Colonic mucosa (tissue), 4 donors: Measurements from ENCODE around the gene SNX13. TPM values are rescaled to one million over a fixed set of nuclear protein-coding genes. Genes with fewer than 3 reads are reported as not detected.

Experiments
- DNase-seq: peaks from one replicate; pipeline ENCODE4 v3.0.0-alpha.2; 2020
- H3K27ac ChIP-seq: fragments of 200-600 bp; one replicate; pipeline ENCODE4 v1.8.0; 2021
- H3K27me3 ChIP-seq: fragments of 200-600 bp; one replicate; pipeline ENCODE4 v1.8.0; 2021
- H3K36me3 ChIP-seq: fragments of 200-600 bp; one replicate; pipeline ENCODE4 v1.8.0; 2021
- H3K4me1 ChIP-seq: fragments of 200-600 bp; one replicate; pipeline ENCODE4 v1.8.0; 2021; ENCODE audit warnings: mild to moderate bottlenecking
- H3K4me3 ChIP-seq: fragments of 200-600 bp; one replicate; pipeline ENCODE4 v1.8.0; 2021
- H3K9ac ChIP-seq, 2 donors: one replicate each; pipeline ENCODE4 v1.7.0; 2013; ENCODE audit warnings: control low read depth in 2 of 2, low read depth in 2 of 2, low read length in 2 of 2
- H3K9me3 ChIP-seq: fragments of 200-600 bp; one replicate; pipeline ENCODE4 v1.8.0; 2021
- intact Hi-C: fragments of 100-400 bp; cut with DNase I; formaldehyde crosslinking; loops from one replicate; pipeline ENCODE4 v1.14.1; 2022
- total RNA-seq, 2 donors: library from RNA; stranded (reverse); fragmentation: NEBNext Ultra II Directional in 1 of 2; extraction: Animal tissue kit (Norgen Biotek cat#: 25700) in 1 of 2; gene quantifications; one replicate each; pipeline ENCODE4 v1.2.1, GENCODE V29; 2021
- TF ChIP-seq, protein P1 (sequence below): fragments of 200-600 bp; IDR thresholded peaks from one replicate; pipeline ENCODE4 v1.8.0; 2022; ENCODE audit warnings: antibody characterized with exemption, mild to moderate bottlenecking
- donor health status: healthy.
- donor health status: DM: no; HTN: no; CAD: no.
- donor health status: DM: no; HTN: no; CAD: no.

Gene SNX13
- total RNA-seq, 2 donors from 2014 or later, result 52.5 to 71.4 TPM

- Histone ChIP-seq H3K27ac (no peak overlapping the region), H3K9me3 (no peaks in the 10 kb centered on the region), H3K9ac (no peak overlapping the region), H3K4me3 (no peak overlapping the region), H3K4me1 (no peaks in the 10 kb centered on the region), H3K36me3 (no peaks in the 10 kb centered on the region), H3K27me3 (no peaks in the 10 kb centered on the region)
- DNase-seq, result no peak
- TF ChIP-seq, protein P1, sequence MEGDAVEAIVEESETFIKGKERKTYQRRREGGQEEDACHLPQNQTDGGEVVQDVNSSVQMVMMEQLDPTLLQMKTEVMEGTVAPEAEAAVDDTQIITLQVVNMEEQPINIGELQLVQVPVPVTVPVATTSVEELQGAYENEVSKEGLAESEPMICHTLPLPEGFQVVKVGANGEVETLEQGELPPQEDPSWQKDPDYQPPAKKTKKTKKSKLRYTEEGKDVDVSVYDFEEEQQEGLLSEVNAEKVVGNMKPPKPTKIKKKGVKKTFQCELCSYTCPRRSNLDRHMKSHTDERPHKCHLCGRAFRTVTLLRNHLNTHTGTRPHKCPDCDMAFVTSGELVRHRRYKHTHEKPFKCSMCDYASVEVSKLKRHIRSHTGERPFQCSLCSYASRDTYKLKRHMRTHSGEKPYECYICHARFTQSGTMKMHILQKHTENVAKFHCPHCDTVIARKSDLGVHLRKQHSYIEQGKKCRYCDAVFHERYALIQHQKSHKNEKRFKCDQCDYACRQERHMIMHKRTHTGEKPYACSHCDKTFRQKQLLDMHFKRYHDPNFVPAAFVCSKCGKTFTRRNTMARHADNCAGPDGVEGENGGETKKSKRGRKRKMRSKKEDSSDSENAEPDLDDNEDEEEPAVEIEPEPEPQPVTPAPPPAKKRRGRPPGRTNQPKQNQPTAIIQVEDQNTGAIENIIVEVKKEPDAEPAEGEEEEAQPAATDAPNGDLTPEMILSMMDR, result no peak
- intact Hi-C loops, result no loop called here
Measured at GRCh38 chr7:17957871-17958270, 17.6 kb upstream of the SNX13 start.

DNA sequence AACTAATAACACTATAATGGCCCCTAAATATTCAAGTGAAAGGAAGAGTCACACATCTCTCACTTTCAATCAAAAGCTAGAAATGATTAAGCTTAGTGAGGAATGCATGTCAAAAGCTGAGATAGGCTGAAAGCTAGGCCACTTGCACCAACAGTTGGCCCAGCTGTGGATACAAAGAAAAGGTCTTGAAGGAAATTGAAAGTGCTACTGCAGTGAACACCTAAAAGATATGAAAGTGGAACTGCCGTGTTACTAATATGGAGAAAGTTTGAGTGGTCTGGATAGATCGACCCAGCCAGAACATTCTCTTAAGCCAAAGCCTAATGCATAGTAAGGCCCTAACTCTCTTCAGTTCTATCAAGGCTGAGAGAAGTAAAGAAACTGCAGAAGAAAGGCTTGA lies 12.1 kb upstream of the SNX13 start:
- no peaks in the 10 kb centered on the region for H3K4me1 ChIP-seq
- intact Hi-C loops, result no loop called here
- H3K36me3 ChIP-seq, result no peaks in the 10 kb centered on the region
- DNase-seq, result no peak
- no peak overlapping the region for H3K9ac ChIP-seq
- no peak overlapping the region for H3K27ac ChIP-seq
- no peaks in the 10 kb centered on the region for H3K9me3 ChIP-seq
- H3K4me3 ChIP-seq, result no peak overlapping the region
- TF ChIP-seq, protein P1, result no peak
- H3K27me3 ChIP-seq, result no peaks in the 10 kb centered on the region

- Histone ChIP-seq H3K4me3 (no peak overlapping the region), H3K9ac (no peak overlapping the region), H3K36me3 (no peaks in the 10 kb centered on the region), H3K9me3 (no peaks in the 10 kb centered on the region), H3K27ac (no peak overlapping the region), H3K4me1 (no peaks in the 10 kb centered on the region), H3K27me3 (no peaks in the 10 kb centered on the region)
- intact Hi-C loops, result no loop called here
- no peak for DNase-seq
- TF ChIP-seq, protein P1, result no peak
Measured at GRCh38 chr7:17951742-17952254, 11.5 kb upstream of the SNX13 start.

DNA sequence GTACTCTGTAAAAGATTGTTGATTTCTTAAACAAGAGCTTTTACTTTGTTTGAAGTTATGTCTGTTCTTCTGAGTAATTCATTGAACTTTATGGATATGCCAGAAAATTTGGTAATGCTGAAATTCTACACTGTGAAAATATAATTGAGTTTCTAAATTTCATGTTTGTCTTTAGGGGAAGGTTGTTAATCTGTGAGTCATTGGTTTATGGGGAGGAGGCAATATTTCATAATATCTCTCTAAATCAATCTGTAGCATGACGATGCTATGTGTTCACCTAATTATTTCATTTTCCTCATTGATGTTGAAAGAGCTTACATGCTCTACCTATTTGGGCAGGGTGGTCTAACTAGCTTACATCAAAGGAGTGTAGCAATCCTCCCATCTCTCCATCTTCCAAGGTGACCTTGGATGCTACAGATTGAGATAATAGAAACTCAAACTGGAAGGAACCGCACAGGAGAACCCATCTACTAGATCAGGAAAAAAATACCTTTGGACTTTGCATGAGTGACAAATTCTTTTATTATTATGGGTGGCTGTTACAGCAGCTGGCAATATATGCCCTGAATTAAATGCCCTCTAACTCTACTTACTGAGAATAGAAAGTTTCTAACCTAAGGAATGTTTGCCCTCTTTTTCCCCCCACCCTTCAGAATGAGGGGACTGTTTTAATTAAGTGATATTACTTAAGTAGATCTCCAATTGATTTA lies 8.4 kb upstream of the SNX13 start:
- Histone ChIP-seq H3K27me3 (no peaks in the 10 kb centered on the region), H3K27ac (no peak overlapping the region), H3K36me3 (no peaks in the 10 kb centered on the region), H3K4me3 (no peak overlapping the region), H3K9ac (no peak overlapping the region), H3K9me3 (no peaks in the 10 kb centered on the region), H3K4me1 (no peaks in the 10 kb centered on the region)
- TF ChIP-seq, protein P1, result no peak
- DNase-seq, result no peak
- intact Hi-C loops, result no loop called here

- no peaks in the 10 kb centered on the region for H3K9me3 ChIP-seq
- no peak for DNase-seq
- TF ChIP-seq, protein P1, result no peak
- H3K9ac ChIP-seq, result no peak overlapping the region
- no peak overlapping the region for H3K27ac ChIP-seq
- no peaks in the 10 kb centered on the region for H3K27me3 ChIP-seq
- no peaks in the 10 kb centered on the region for H3K36me3 ChIP-seq
- H3K4me3 ChIP-seq, result no peak overlapping the region
- intact Hi-C loops, result no loop called here
- H3K4me1 ChIP-seq, result no peaks in the 10 kb centered on the region
Measured at GRCh38 chr7:17947620-17948019, 7.3 kb upstream of the SNX13 start.
